ENCODE results near the gene ZAP70.

- no peak for TF ChIP-seq POLR2A (IDR thresholded peaks at IDR 0.05; ENCODE audit: low read depth, low read length)
- TF ChIP-seq EZH2 (IDR thresholded peaks at IDR 0.05; ENCODE audit: borderline replicate concordance, control insufficient read depth, low read depth, low read length), result no peak
- no peak for TF ChIP-seq POLR2AphosphoS5 (IDR thresholded peaks at IDR 0.05; ENCODE audit: low read length)
- TF ChIP-seq YY1 (IDR thresholded peaks at IDR 0.05; ENCODE audit: low read depth, low read length), result no peak
These were observed 10.7 kb downstream of the ZAP70 start for GRCh38 chr2:97724073-97724410.
